Measurements from ENCODE around the gene FAP.

FAP gene

DNA sequence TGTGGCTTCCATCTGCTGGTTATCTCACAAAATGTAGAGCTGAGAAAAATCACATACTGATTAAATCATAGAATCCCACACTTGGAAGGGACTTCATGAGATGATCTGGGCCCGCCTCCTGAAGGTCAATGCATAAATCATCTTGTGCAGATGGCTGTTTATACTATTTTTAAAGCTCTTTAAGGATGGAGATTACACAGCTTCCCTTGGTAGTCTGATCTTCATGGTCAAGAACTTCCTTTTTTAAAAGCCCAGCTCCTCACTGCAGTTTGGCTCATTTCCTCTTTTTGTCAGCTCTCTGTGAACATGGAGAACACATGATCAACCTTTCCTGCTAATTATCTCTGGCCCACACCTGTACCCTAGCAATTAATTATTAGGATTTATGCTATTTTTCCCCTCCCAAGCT is 117.1 kb downstream of the FAP start:
- no peak for DNase-seq (ENCODE audit: low read depth)

DNA sequence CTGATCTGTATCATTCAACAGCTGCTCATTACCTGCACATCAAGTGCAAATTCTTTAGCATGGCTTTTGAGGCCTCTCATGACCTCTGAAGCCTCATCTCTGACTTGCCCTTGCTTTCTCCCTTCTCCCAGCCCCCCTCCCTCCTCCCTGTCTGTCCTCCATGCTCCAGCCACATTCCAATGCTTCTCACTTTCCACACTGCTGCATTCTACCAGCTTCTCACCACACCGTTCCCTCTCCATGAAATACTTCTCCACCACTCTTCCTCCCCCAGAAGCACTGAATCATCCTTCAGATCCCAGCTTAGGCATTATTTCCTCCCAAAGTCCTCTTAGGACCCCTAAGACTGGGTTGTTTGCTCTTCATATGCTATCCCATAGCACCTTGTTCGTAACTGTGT is 118.1 kb downstream of the FAP start:
- no peak for DNase-seq (ENCODE audit: low read depth)

DNA sequence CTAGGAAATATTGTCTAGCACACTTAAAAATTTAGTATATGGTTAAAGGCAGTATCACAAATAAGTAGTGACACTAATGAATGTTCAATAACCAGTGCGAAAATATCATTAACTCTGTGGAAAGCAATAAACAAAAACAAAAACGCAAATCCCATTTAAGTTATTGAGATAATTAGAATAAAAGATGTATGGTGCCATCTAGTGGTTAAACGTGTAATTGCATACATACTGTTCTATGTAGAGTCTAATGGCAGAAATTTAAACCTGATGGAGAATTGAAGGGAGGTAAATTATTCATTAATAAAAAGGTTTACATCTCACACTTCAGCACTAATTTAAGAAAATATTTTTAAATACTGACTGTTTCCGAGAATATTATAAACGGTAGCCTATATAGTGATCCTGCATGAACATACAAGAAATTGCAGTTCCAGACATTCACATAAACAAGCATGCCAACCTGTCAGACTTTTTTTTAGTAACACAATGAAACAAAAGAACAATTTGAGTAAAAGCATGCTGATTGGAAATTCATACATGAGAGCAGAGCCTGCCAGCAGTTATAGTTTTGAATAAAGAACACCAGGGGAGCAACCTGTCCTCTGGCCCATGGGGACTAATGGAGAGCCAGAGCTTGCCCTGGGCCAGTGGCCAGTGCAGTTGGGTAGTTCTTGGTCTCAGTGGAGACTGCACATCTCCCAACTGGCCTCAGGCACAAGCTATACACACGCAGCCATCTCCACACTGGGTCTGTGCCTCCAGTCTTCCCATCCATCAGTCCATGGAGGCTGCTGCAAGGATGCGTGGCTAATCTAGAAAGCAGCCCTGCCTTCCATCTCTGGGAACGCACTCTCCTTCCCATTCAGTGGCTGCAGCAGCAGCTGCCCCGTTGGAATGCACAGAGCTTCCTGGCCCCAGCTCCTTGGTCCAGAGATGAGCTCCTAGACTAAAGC is 119.2 kb downstream of the FAP start:
- no peak for DNase-seq (ENCODE audit: low read depth)

Measured in stimulated activated CD8-positive, alpha-beta memory T cell treated with anti-CD3 and anti-CD28 coated beads, Interleukin-12 subunit alpha, Interleukin-12 subunit beta, amount 100 ng/mL, for 4 hours (primary cell).